ENCODE results near the gene DGKI.
"Not testable (repeated sequence)": the region's sequence is repeated elsewhere in the genome, so short reads cannot be mapped to it uniquely, and the experiment has no call there.

GRCh38 chr7:137448572-137448971 lies 398.2 kb downstream of the DGKI start:
- TF ChIP-seq CTCF, POLR2A (IDR thresholded peaks at IDR 0.05): not testable (repeated sequence)
